ENCODE measurements around the gene RPS28.
"Not testable (repeated sequence)": the region's sequence is repeated elsewhere in the genome, so short reads cannot be mapped to it uniquely, and the experiment has no call there.

RPS28 gene
- total RNA-seq, result 151 to 412 (median 244) reads per million in 3 experiments

GRCh38 chr19:8321067-8321985 lies at the start of gene RPS28, which contains the start of gene NDUFA7:
Gene RPS28 (plus strand): TSS chr19:8321496. CDS start chr19:8321531, 35 bp downstream.
Gene NDUFA7 (minus strand): TSS chr19:8321375. CDS start chr19:8321358, 17 bp downstream.
- peak; percentile 96 for DNase-seq

GRCh38 chr19:8276508-8276907 lies 44.8 kb upstream of the RPS28 start:
- DNase-seq, result not testable (repeated sequence)

GRCh38 chr19:8291337-8291736 lies 30.0 kb upstream of the RPS28 start:
- DNase-seq, result not testable (repeated sequence)

GRCh38 chr19:8302357-8302691 lies 19.0 kb upstream of the RPS28 start:
- DNase-seq, result no peak

- no peak for DNase-seq
These were observed 18.6 kb upstream of the RPS28 start for GRCh38 chr19:8302734-8303133.

- no peak for DNase-seq
These were observed 16.3 kb upstream of the RPS28 start for GRCh38 chr19:8304841-8305621.

GRCh38 chr19:8305798-8306197 lies 15.5 kb upstream of the RPS28 start:
- no peak for DNase-seq

- DNase-seq, result no peak
These were observed 14.9 kb upstream of the RPS28 start for GRCh38 chr19:8306235-8307054.

GRCh38 chr19:8307400-8307964 lies 13.8 kb upstream of the RPS28 start:
- DNase-seq, result no peak

- DNase-seq, result peak; percentile 87
These were observed 13.1 kb upstream of the RPS28 start, which contains the start of gene CD320 for GRCh38 chr19:8307965-8308866. Gene CD320 (minus strand): TSS chr19:8308358. CDS start chr19:8308290, 68 bp downstream.

GRCh38 chr19:8308891-8309291 lies 12.4 kb upstream of the RPS28 start:
- DNase-seq, result no peak

GRCh38 chr19:8310342-8311055 lies 10.8 kb upstream of the RPS28 start:
- DNase-seq, result no peak

- no peak for DNase-seq
These were observed 9.6 kb upstream of the RPS28 start for GRCh38 chr19:8311461-8312260.

- DNase-seq, result not testable (repeated sequence)
These were observed 6.2 kb upstream of the RPS28 start for GRCh38 chr19:8314981-8315640.

GRCh38 chr19:8316351-8317125 lies 4.8 kb upstream of the RPS28 start:
- no peak for DNase-seq

GRCh38 chr19:8318835-8319234 lies 2.5 kb upstream of the RPS28 start:
- DNase-seq, result not testable (repeated sequence)

- no peak for DNase-seq
These were observed 1.3 kb upstream of the RPS28 start for GRCh38 chr19:8319807-8320520.

All from central memory CD4-positive, alpha-beta T cell (primary cell).